Muscle layer of duodenum (tissue), 2 donors: ENCODE data around the gene ANKRD34C.
A peak's percentile ranks its signal among the peaks of the same experiment; 100 is the strongest.
"Not testable (repeated sequence)": the region's sequence is repeated elsewhere in the genome, so short reads cannot be mapped to it uniquely, and the experiment has no call there.

Experiments used
- H3K27ac ChIP-seq: one replicate; pipeline ENCODE4 v1.7.0; 2013; ENCODE audit warnings: mild to moderate bottlenecking, low read length
- H3K27me3 ChIP-seq: one replicate; pipeline ENCODE4 v1.7.0; 2013; ENCODE audit warnings: low read depth, mild to moderate bottlenecking, control low read depth, low read length
- H3K36me3 ChIP-seq, 2 donors: one replicate each; pipeline ENCODE4 v1.7.0; 2013; ENCODE audit warnings: low read length in 2 of 2, control low read depth in 1 of 2, mild to moderate bottlenecking in 1 of 2; ENCODE audit not compliant: insufficient read depth in 2 of 2, control insufficient read depth in 1 of 2
- H3K4me1 ChIP-seq, 2 donors: one replicate each; pipeline ENCODE4 v1.7.0; 2013; ENCODE audit warnings: low read length in 2 of 2, mild to moderate bottlenecking in 2 of 2, control low read depth in 1 of 2, moderate library complexity in 1 of 2; ENCODE audit not compliant: insufficient read depth in 2 of 2, control insufficient read depth in 1 of 2
- H3K4me3 ChIP-seq, 2 donors: one replicate each; pipeline ENCODE4 v1.7.0; 2013; ENCODE audit warnings: low read length in 2 of 2, low read depth in 1 of 2, mild to moderate bottlenecking in 1 of 2
- H3K9me3 ChIP-seq, 2 donors: one replicate each; pipeline ENCODE4 v1.7.0; 2013; ENCODE audit warnings: low read length in 2 of 2, control low read depth in 1 of 2, mild to moderate bottlenecking in 1 of 2; ENCODE audit not compliant: control insufficient read depth in 1 of 2
- donor health status: healthy.

Gene ANKRD34C

GRCh38 chr15:79311901-79312553, 29.5 kb downstream of the ANKRD34C start:
- H3K27ac ChIP-seq = no peak overlapping the region
- H3K36me3 ChIP-seq = peaks cover 33 to 36% of the 10 kb centered on the region in 2 donors
- no peaks in the 10 kb centered on the region for H3K9me3 ChIP-seq
- H3K4me1 ChIP-seq = peaks cover 7 to 11% of the 10 kb centered on the region in 2 donors
- H3K27me3 ChIP-seq = no peaks in the 10 kb centered on the region
- H3K4me3 ChIP-seq = peak overlapping the region; percentile 75 to 94

GRCh38 chr15:79314186-79314585, 31.7 kb downstream of the ANKRD34C start:
- Histone ChIP-seq H3K9me3 (no peaks in the 10 kb centered on the region), H3K4me3 (no peak overlapping the region), H3K4me1 (peaks cover 7 to 11% of the 10 kb centered on the region in 2 donors), H3K27me3 (no peaks in the 10 kb centered on the region), H3K27ac (no peak overlapping the region), H3K36me3 (peaks cover 44 to 56% of the 10 kb centered on the region in 2 donors)

- peaks cover 7 to 11% of the 10 kb centered on the region in 2 donors for H3K4me1 ChIP-seq
- no peak overlapping the region for H3K27ac ChIP-seq
- H3K4me3 ChIP-seq = no peak overlapping the region
- H3K36me3 ChIP-seq = peaks cover 46 to 62% of the 10 kb centered on the region in 2 donors
- no peaks in the 10 kb centered on the region for H3K27me3 ChIP-seq
- no peaks in the 10 kb centered on the region for H3K9me3 ChIP-seq
Observed at GRCh38 chr15:79314811-79315210, 32.3 kb downstream of the ANKRD34C start.

- H3K4me1 ChIP-seq = peaks cover 7% of the 10 kb centered on the region in 2 donors
- no peaks in the 10 kb centered on the region for H3K27me3 ChIP-seq
- H3K4me3 ChIP-seq = no peak overlapping the region
- peaks cover 46 to 63% of the 10 kb centered on the region in 2 donors for H3K36me3 ChIP-seq
- no peaks in the 10 kb centered on the region for H3K9me3 ChIP-seq
- no peak overlapping the region for H3K27ac ChIP-seq
Observed at GRCh38 chr15:79315623-79316328, 33.3 kb downstream of the ANKRD34C start.

GRCh38 chr15:79316864-79317263, 34.3 kb downstream of the ANKRD34C start:
- Histone ChIP-seq H3K36me3 (peaks cover 54 to 72% of the 10 kb centered on the region in 2 donors), H3K27ac (no peak overlapping the region), H3K4me1 (peaks cover 0 to 5% of the 10 kb centered on the region in 2 donors), H3K4me3 (no peak overlapping the region), H3K9me3 (no peaks in the 10 kb centered on the region), H3K27me3 (no peaks in the 10 kb centered on the region)

- not testable (repeated sequence) for H3K9me3 ChIP-seq, H3K4me3 ChIP-seq, H3K27me3 ChIP-seq, H3K27ac ChIP-seq, H3K4me1 ChIP-seq
- H3K36me3 ChIP-seq = peaks cover 53 to 75% of the 10 kb centered on the region in 2 donors
Observed at GRCh38 chr15:79319973-79320372, 37.5 kb downstream of the ANKRD34C start.

GRCh38 chr15:79321876-79322275, 39.4 kb downstream of the ANKRD34C start:
- Histone ChIP-seq H3K4me1 (no peaks in the 10 kb centered on the region), H3K27ac (no peak overlapping the region), H3K9me3 (no peaks in the 10 kb centered on the region), H3K4me3 (no peak overlapping the region), H3K36me3 (peaks cover 36 to 75% of the 10 kb centered on the region in 2 donors), H3K27me3 (no peaks in the 10 kb centered on the region)

GRCh38 chr15:79322306-79322705, 39.8 kb downstream of the ANKRD34C start:
- no peaks in the 10 kb centered on the region for H3K9me3 ChIP-seq
- no peaks in the 10 kb centered on the region for H3K27me3 ChIP-seq
- H3K36me3 ChIP-seq = peaks cover 33 to 70% of the 10 kb centered on the region in 2 donors
- no peak overlapping the region for H3K27ac ChIP-seq
- H3K4me1 ChIP-seq = no peaks in the 10 kb centered on the region
- H3K4me3 ChIP-seq = no peak overlapping the region

- Histone ChIP-seq H3K4me3 (no peak overlapping the region), H3K4me1 (no peaks in the 10 kb centered on the region), H3K9me3 (no peaks in the 10 kb centered on the region), H3K36me3 (peaks cover 27 to 66% of the 10 kb centered on the region in 2 donors), H3K27me3 (no peaks in the 10 kb centered on the region), H3K27ac (no peak overlapping the region)
Observed at GRCh38 chr15:79322945-79323344, 40.4 kb downstream of the ANKRD34C start.

GRCh38 chr15:79329171-79329611, 46.7 kb downstream of the ANKRD34C start:
- H3K9me3 ChIP-seq = no peaks in the 10 kb centered on the region
- no peak overlapping the region for H3K27ac ChIP-seq
- H3K4me3 ChIP-seq = no peak overlapping the region
- H3K27me3 ChIP-seq = no peaks in the 10 kb centered on the region
- H3K36me3 ChIP-seq = peaks cover 0 to 35% of the 10 kb centered on the region in 2 donors
- no peaks in the 10 kb centered on the region for H3K4me1 ChIP-seq
